ENCODE data around the gene AHNAK2.

Gene AHNAK2

DNA sequence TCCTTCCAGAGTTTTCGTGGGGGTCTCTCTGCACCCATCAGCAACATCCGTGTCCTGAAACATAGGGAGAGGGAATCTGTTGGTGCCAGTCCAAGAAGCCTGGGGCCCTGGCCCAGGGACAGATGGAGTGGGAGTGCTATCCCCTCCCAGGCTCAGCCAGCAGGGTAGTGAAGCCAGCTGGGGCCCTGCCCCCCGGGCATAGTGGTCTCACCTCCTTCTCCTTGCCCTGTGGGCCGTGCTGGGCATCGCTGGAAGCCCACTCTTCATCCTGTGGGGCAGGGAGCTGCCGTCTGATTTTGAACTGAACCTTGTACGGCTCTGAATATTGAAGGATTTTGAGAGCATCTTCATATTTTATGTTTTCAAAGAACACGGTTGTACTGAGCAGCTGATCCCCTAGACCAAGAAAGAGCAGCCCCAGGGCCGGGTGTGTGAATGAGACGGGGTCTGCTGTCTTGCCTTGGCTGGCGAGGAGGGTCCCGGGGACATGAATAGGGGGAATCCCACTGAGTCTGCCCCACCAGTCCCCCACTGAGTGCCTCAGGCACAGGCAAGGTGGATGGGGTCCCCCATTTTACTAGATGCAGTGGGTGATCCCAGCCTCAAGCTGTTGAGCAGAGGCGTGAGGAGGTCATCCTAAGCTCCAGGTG lies 23.3 kb downstream of the AHNAK2 start:
- H3K36me3 ChIP-seq (ENCODE audit: control insufficient read depth in 2 of 2, insufficient read depth in 1 of 2, low read length in 2 of 2) = no peaks in the 10 kb centered on the region
- H3K4me3 ChIP-seq (ENCODE audit: low read depth, low read length) = no peak overlapping the region
- TF ChIP-seq ZNF16 (tag by site-specific recombination; IDR thresholded peaks at IDR 0.05; ENCODE audit: low read depth) = no peak
- no peak for TF ChIP-seq ZNF560 (tag by site-specific recombination; IDR thresholded peaks at IDR 0.05; ENCODE audit: borderline replicate concordance)
- no peak for TF ChIP-seq ZNF792 (tag by site-specific recombination; IDR thresholded peaks at IDR 0.05)
- no peak for TF ChIP-seq ZNF529 (tag by site-specific recombination; IDR thresholded peaks at IDR 0.05; ENCODE audit: insufficient replicate concordance)
- TF ChIP-seq, protein P1, sequence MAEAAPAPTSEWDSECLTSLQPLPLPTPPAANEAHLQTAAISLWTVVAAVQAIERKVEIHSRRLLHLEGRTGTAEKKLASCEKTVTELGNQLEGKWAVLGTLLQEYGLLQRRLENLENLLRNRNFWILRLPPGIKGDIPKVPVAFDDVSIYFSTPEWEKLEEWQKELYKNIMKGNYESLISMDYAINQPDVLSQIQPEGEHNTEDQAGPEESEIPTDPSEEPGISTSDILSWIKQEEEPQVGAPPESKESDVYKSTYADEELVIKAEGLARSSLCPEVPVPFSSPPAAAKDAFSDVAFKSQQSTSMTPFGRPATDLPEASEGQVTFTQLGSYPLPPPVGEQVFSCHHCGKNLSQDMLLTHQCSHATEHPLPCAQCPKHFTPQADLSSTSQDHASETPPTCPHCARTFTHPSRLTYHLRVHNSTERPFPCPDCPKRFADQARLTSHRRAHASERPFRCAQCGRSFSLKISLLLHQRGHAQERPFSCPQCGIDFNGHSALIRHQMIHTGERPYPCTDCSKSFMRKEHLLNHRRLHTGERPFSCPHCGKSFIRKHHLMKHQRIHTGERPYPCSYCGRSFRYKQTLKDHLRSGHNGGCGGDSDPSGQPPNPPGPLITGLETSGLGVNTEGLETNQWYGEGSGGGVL (tag by site-specific recombination; IDR thresholded peaks at IDR 0.05) = no peak
- TF ChIP-seq, protein P2, sequence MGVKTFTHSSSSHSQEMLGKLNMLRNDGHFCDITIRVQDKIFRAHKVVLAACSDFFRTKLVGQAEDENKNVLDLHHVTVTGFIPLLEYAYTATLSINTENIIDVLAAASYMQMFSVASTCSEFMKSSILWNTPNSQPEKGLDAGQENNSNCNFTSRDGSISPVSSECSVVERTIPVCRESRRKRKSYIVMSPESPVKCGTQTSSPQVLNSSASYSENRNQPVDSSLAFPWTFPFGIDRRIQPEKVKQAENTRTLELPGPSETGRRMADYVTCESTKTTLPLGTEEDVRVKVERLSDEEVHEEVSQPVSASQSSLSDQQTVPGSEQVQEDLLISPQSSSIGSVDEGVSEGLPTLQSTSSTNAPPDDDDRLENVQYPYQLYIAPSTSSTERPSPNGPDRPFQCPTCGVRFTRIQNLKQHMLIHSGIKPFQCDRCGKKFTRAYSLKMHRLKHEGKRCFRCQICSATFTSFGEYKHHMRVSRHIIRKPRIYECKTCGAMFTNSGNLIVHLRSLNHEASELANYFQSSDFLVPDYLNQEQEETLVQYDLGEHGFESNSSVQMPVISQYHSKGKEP (tag by site-specific recombination; IDR thresholded peaks at IDR 0.05) = no peak
- TF ChIP-seq, protein P3, sequence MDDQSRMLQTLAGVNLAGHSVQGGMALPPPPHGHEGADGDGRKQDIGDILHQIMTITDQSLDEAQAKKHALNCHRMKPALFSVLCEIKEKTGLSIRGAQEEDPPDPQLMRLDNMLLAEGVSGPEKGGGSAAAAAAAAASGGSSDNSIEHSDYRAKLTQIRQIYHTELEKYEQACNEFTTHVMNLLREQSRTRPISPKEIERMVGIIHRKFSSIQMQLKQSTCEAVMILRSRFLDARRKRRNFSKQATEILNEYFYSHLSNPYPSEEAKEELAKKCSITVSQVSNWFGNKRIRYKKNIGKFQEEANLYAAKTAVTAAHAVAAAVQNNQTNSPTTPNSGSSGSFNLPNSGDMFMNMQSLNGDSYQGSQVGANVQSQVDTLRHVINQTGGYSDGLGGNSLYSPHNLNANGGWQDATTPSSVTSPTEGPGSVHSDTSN (CRISPR knock-in tag; IDR thresholded peaks at IDR 0.05) = no peak
- TF ChIP-seq ZNF544 (tag by site-specific recombination; IDR thresholded peaks at IDR 0.05) = no peak
- no peak for TF ChIP-seq ZNF266 (tag by site-specific recombination; IDR thresholded peaks at IDR 0.05; ENCODE audit: low read depth)
- no peak for TF ChIP-seq ZNF791 (tag by site-specific recombination; IDR thresholded peaks at IDR 0.05)
- no peak for TF ChIP-seq ZBTB1 (tag by site-specific recombination; IDR thresholded peaks at IDR 0.05)
- TF ChIP-seq, protein P4, sequence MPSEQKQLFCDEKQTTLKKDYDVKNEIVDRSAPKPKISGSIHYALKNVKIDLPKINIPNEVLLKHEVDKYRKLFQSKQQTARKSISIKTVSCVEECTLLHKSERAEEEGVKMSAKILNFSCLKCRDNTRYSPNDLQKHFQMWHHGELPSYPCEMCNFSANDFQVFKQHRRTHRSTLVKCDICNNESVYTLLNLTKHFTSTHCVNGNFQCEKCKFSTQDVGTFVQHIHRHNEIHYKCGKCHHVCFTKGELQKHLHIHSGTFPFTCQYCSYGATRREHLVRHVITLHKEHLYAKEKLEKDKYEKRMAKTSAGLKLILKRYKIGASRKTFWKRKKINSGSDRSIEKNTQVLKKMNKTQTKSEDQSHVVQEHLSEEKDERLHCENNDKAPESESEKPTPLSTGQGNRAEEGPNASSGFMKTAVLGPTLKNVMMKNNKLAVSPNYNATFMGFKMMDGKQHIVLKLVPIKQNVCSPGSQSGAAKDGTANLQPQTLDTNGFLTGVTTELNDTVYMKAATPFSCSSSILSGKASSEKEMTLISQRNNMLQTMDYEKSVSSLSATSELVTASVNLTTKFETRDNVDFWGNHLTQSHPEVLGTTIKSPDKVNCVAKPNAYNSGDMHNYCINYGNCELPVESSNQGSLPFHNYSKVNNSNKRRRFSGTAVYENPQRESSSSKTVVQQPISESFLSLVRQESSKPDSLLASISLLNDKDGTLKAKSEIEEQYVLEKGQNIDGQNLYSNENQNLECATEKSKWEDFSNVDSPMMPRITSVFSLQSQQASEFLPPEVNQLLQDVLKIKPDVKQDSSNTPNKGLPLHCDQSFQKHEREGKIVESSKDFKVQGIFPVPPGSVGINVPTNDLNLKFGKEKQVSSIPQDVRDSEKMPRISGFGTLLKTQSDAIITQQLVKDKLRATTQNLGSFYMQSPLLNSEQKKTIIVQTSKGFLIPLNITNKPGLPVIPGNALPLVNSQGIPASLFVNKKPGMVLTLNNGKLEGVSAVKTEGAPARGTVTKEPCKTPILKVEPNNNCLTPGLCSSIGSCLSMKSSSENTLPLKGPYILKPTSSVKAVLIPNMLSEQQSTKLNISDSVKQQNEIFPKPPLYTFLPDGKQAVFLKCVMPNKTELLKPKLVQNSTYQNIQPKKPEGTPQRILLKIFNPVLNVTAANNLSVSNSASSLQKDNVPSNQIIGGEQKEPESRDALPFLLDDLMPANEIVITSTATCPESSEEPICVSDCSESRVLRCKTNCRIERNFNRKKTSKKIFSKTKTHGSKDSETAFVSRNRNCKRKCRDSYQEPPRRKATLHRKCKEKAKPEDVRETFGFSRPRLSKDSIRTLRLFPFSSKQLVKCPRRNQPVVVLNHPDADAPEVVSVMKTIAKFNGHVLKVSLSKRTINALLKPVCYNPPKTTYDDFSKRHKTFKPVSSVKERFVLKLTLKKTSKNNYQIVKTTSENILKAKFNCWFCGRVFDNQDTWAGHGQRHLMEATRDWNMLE (tag by site-specific recombination; conservative IDR thresholded peaks at IDR 0.05; ENCODE audit: low read depth) = no peak
- TF ChIP-seq, protein P5, sequence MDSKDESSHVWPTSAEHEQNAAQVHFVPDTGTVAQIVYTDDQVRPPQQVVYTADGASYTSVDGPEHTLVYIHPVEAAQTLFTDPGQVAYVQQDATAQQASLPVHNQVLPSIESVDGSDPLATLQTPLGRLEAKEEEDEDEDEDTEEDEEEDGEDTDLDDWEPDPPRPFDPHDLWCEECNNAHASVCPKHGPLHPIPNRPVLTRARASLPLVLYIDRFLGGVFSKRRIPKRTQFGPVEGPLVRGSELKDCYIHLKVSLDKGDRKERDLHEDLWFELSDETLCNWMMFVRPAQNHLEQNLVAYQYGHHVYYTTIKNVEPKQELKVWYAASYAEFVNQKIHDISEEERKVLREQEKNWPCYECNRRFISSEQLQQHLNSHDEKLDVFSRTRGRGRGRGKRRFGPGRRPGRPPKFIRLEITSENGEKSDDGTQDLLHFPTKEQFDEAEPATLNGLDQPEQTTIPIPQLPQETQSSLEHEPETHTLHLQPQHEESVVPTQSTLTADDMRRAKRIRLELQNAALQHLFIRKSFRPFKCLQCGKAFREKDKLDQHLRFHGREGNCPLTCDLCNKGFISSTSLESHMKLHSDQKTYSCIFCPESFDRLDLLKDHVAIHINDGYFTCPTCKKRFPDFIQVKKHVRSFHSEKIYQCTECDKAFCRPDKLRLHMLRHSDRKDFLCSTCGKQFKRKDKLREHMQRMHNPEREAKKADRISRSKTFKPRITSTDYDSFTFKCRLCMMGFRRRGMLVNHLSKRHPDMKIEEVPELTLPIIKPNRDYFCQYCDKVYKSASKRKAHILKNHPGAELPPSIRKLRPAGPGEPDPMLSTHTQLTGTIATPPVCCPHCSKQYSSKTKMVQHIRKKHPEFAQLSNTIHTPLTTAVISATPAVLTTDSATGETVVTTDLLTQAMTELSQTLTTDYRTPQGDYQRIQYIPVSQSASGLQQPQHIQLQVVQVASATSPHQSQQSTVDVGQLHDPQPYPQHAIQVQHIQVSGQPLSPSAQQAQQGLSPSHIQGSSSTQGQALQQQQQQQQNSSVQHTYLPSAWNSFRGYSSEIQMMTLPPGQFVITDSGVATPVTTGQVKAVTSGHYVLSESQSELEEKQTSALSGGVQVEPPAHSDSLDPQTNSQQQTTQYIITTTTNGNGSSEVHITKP (tag by site-specific recombination; IDR thresholded peaks at IDR 0.05) = no peak
- TF ChIP-seq ZNF214 (tag by site-specific recombination; IDR thresholded peaks at IDR 0.05; ENCODE audit: borderline replicate concordance) = no peak
- TF ChIP-seq, protein P6, sequence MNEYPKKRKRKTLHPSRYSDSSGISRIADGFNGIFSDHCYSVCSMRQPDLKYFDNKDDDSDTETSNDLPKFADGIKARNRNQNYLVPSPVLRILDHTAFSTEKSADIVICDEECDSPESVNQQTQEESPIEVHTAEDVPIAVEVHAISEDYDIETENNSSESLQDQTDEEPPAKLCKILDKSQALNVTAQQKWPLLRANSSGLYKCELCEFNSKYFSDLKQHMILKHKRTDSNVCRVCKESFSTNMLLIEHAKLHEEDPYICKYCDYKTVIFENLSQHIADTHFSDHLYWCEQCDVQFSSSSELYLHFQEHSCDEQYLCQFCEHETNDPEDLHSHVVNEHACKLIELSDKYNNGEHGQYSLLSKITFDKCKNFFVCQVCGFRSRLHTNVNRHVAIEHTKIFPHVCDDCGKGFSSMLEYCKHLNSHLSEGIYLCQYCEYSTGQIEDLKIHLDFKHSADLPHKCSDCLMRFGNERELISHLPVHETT (tag by site-specific recombination; IDR thresholded peaks at IDR 0.05) = no peak
- no peak for TF ChIP-seq ZIC2 (tag by site-specific recombination; IDR thresholded peaks at IDR 0.05)
- no peak for TF ChIP-seq ZNF10 (tag by site-specific recombination; IDR thresholded peaks at IDR 0.05)
- H3K4me1 ChIP-seq (ENCODE audit: control insufficient read depth, insufficient read depth, low read length) = no peaks in the 10 kb centered on the region
- POLR2A ChIA-PET = no interaction called here
- H3K9me3 ChIP-seq (ENCODE audit: control insufficient read depth, insufficient read depth, low read depth, low read length) = no peaks in the 10 kb centered on the region
- H3K27ac ChIP-seq (ENCODE audit: extremely low read depth, low read depth, low read length) = no peak overlapping the region
- CTCF ChIA-PET = interaction anchor here (0.7 kb wide), 1 partner anchor 87 kb away, joined by 6 read pairs; no protein-coding TSS in a partner anchor

All from HEK293 (cell line).